HG03196 (cell line): Measurements from ENCODE around the gene FSTL5.

ENCODE experiments used
- ATAC-seq: cut with Tn5 transposase; IDR thresholded peaks from one replicate; pipeline ENCODE4 v1.9.1; 2021; ENCODE audit not compliant: unreplicated experiment

Gene FSTL5

DNA sequence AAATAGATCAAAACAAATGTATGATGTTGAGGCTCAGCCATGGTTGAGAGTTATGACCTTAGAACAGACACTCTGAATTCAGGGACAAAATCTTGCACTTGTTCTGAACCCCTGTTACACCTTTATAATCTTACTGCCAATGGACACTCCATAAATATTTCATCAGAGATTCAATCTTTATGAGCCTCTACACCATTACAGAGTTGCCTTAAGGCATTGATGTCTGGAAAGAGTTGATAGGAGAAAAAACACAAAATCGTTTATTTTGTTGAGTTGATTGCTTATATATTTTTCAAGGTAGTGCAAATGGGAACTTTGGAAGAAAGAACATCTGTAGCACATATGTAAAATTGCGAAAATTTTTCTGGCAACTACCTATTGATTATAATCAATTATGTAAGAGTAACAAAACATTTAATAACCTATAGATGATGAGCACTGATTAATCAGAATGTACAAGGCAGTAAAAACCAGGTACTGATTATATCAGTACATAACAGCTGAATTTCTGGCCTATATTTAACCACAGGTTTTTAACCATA, 568.5 kb downstream of the FSTL5 start:
- no peak for ATAC-seq

DNA sequence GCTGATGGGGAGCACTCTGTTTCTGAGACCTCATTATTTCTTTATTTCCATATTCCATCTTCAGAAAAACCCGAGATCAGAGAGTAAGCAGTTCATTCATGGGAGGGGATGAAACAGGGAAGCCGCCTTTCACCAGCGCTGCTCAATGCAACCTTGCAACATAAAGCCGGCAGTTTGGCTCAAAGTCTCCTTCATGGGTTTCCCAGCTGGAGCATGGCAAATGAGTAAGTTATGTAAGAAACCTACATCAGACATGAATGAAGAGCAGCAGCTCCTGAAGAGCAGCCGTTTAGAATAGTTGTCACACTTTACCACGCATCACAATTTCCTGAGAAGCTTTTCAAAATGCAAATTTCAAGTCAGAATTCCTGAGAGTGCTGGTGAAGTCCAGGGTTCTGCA, 578.8 kb downstream of the FSTL5 start:
- no peak for ATAC-seq

DNA sequence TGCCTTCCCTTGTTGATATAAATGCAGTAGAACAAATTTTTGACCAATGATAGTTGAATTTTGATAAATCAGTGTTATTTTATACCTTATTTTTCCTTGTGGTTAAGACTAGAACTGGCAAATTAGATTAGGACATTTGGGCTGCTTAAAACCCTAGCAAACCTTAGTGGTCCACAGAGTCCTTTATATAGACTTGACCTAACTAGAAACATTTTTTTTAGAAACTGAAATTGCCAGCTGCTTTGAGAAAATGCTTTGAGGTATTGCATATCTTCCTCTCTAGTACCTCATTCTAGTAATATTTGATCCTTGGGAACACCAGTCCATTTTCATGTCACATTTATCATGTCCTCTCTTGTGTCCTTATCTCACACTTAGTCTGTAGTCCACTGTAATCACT, 580.3 kb downstream of the FSTL5 start:
- no peak for ATAC-seq

DNA sequence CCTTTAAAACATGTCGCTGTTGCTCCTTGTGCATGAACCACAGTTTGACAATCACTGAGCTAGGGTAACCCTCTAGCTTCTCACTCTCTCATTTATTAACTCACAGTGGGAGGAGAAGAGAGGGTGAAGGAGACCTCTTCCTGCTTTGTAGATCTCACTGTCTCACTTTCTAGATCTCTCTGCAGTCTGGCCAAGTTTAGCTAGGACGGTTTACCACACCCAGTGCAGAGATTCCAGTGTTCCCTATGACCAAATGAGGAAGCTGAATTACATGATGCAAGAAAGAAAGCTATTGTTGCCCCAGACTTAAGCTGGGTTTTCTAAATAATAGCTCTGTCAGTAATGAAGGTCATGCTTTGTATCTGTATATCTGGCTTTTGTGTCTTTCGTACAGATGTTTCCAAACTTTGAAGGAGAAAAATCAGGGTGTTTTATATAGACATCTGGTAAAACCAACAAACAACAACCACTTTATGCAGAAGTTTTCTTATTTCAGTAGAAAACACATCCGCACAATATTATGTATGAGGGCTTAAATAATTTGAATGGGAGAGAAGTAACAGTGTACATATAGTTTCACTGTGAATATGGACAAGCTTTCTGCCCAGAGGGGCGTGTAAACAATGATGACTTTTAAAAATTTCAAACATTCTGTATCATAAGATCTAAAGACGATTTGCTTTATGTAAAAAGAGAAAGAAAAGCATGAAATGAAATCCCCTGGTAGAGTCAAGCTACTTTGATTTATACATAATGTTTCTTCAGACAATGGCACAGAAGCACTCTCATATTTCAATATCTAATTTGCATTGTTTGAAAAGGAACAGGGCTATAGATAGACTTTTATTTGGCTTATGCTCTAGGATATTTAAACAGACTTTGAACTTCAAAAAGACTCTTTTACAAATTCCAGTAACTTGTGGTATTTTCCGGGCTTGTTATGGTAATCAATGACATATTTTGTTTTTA, 582.3 kb downstream of the FSTL5 start:
- peak; percentile 76 for ATAC-seq

DNA sequence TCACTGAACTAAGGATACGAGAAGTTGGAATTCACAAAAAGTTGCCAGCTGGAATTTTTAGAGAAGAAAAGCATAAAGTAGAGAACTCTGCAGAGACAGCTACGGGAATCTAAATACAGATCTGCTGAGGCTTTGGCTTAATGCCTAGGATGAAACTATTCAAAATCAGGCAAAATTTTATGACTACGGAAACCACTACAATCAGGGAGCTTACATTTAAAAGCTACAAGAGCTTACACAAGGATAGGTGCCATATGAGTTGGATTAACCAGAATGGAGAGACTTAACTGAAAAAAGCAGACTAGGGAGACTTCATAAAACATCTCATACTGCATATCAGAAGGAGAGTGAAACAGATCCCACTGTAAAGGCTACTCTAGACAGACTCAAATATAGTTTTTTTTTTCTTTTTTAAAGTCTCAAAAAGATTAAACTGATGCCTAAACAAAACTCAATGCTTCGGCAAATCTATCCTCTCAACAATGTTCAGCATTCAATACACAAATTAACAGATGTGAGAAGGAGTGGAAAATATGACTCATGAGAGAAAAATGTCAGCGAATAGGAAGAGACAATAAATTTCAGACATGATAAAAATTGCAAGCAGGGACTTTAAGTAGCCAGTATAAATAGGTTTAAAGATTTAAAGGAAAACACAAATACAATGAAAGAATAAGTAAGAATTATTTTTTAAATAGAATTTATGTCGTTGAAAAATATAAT, 586.1 kb downstream of the FSTL5 start:
- no peak for ATAC-seq

DNA sequence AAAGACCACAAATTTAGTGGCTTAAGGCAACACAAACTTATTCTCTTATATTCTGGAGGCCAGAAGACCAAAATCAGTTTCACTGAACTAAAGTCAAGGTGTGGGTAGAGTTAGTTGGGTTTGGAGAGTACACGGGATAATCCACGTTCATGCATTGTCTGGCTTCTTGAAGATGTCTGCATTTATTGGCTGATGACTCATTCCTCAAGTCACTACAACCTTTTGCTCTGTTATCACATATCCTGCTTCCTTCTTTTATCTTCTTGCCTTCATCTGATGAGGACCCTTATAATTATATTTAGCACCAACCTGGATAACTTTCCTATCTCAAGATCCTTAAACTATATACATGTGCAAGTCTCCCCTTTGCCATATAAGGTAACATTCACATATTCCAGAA, 590.0 kb downstream of the FSTL5 start:
- no peak for ATAC-seq

DNA sequence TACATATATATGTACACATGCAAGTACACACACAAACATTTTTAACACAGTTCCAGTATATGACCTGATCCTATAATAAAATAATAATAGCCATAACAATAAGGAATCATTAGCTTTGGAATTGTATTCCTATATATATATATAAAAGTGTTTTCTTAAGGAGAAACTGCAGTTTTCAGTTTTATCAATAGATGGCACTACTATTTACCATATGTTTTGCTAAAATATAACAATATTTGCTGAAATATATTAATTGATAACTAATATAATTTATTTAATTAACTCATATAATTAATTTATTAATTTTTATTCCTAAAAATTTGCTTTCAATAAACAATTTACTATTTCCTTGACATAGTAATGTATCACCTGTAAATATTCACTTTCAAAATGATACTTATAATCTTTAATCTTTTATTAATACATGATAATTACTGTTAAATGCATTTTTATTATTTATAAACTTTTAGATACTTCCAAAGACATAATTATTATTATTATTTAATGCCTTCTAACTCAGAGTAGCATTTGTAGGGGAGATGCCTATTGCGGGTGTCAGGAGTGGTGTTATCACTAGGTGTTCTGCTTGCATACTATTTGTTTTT, 599.5 kb downstream of the FSTL5 start:
- ATAC-seq, result no peak

DNA sequence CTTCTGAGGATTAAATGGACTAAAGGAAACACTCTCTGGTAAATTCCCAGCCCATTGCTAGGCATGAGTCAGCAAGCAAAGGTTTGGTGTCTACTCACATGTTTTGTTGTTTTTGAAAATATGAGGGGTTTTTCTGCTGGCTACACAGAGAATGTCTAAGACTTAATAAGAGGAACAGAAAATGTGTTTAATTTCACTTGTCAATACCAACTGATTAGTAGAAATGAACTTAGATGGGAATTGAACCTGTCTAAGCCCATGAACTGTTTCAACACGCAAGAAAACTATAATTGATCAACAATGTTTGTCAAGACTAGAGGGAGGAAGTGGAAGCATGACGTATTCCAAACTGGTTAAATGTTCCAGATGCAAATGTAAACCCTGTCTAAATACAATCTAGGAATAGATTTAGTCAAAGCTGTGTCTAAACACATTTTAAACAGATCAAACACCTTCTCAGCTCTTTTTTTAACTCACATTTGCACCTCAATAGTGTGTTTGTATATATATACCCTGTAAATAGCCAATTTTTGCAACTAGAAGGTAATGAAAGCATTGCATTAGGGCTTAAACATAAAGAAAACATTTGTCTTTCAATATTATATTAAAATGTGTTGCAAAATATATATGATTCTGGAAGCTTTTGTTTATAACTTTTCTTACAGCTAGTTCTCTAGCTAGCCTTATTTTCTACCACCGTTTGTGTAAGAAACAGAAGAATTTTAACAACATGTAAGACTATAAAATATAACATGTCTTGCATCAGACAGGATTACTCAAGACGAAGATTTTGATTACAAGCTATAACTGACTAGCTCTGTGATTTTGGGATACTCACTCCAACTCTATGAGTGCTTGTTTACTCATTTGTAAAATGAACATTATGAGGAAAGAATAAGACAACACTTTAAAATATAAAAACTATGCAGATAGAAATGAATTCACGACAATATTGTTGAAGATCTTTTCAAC, 607.8 kb downstream of the FSTL5 start:
- peak; percentile 89 for ATAC-seq

DNA sequence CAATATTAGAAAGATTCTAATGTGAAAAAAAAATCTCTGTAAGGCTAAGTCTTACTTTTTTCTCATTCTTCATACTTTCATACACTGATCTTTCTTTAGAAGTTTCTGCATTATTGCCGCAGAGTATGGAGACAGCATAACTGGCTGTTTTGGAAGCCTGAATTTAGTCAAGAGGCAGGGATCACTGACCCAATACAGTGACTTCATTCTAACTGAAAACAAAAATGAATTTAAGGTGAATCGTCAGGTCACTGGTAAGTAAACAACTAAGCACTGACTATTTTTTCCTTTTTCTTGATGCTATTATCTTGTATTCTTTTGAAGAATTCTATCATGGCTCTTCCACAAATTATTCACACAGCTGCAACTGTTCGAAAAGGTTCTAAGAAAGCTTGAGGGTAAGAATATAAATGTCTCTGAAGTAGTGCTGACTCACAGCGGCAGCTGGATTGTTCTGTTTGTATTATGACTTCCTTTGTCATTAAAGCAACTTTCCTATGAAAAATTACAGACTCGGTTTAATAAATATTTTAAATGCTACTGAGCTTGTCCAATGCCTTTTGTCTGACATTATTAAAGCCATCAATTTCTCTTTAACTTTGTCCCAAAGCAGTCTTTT, 609.3 kb downstream of the FSTL5 start:
- no peak for ATAC-seq

DNA sequence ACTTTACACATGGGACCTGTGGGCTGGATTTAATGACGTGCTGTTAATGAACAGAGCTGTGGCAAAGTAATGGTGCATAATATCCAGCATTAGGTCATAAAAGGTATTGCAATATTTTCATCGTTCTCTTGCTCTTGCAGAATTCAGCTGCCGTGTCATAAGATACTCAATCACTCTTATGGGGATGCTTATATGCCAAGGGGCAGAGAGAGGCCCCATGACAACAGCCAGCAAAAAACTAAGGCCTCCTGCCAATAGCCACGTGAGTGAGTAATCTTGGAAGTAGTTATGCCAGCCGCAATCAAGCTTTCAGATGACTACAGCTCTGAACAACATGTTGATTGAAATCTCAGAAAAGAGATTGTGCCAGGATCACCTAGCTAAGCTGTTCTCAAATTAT, 616.9 kb downstream of the FSTL5 start:
- no peak for ATAC-seq

DNA sequence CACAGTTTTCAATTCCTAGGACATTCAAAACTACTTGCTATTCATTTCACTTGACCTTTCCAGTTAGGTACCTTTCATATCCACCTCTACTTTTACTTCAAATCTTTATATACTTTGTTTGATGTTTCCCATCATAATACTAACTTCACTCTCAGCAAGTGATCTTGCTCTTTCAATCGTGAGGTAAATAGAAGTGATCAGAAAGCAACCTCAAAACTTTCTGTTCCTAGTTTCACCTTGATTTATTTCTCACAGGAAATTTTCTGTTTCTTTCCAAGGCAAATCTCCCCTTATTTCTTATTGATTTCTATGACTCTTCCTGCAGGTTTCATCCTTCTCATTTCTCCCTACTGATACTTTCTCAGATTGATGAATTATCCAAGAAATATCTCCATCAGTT, 623.5 kb downstream of the FSTL5 start:
- ATAC-seq, result no peak

DNA sequence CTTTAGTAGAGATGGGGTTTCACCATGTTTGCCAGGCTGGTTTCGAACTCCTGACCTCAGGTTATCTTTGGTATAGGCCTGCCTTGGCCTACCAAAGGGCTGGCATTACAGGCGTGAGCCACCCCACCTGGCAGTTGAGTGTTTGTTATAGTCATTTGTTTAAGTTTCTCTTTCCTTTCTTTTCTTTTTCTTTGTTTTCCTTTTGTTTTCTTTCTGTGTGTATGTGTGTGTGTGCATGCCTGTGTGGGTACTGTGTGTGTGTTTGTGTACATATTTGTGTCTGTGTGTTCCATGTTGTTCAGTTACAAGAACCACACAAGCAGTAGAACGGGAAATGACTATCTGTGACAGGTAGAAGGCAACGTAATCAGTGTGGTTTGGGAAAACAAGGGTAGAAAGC, 624.9 kb downstream of the FSTL5 start:
- no peak for ATAC-seq

DNA sequence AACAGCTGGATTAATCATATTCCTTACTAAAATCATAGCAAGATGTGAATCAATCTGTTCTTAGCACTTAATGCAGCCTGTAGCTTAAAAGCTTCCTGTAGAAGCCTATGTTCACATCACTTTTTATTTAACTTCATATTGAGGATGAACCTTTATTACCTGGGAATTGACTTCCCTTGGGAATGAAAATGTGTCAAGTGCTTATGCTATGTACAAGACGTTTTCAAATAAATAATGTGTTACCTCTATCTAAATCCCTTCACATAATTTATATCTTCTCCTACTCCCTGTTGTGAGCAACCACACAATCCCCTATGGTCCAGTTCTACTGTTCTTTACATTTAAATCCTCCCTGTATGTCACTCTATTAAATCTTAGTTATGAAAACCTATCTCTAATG, 633.1 kb downstream of the FSTL5 start:
- ATAC-seq, result no peak

DNA sequence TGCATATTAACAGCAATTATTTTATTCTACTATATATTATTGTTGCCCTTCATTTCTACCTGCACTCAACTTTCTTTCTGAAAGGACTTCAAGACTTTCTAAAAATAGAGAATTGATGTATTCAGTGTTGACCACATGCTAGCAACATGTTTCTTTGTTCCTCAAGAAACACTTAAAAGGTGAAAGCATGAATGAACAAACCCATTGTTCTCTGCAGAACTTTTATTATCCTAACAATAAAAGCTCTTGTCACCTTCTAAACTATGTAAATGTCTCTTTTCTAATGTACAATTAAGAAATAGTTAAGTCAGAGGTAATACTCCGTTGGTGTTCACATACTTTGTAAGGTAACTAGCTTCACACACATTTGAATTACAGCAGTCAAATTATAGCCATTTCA, 638.7 kb downstream of the FSTL5 start:
- no peak for ATAC-seq

DNA sequence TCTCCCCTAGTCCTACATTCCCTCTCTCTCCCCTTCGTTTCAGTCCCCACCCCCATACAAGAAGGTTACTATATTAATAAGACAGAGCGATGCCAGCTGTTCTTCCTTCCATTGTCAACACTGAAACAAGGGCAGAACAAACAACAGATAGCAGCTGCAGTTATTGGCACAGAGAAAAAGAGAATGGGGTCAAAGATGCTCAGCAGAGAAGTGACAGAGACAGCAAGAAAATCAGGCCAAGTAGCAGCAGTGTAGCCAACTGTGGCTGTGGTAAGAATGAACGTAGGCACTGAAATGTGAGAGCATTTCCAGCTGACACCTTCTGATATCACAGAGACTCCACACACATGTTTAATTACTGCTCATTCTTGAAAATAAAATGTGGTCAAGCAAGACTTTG, 641.8 kb downstream of the FSTL5 start:
- ATAC-seq, result no peak

DNA sequence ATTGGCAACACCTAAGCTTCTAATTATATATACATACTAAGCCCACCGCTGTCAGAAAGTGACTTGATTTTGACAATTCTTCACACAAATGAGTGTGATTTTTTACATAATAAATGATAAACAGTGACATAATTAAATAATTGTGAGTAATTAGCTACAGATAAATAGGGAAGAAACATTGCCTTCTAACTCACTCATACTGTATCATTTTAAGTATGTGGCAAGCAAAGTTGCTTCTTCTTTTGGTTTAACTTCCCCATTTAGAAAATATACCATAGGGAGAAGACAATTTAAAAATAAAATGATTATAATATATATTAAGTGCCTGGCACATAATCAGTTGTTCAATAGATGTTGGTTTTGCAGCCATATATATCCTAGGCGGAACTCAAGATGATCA, 644.2 kb downstream of the FSTL5 start:
- no peak for ATAC-seq

DNA sequence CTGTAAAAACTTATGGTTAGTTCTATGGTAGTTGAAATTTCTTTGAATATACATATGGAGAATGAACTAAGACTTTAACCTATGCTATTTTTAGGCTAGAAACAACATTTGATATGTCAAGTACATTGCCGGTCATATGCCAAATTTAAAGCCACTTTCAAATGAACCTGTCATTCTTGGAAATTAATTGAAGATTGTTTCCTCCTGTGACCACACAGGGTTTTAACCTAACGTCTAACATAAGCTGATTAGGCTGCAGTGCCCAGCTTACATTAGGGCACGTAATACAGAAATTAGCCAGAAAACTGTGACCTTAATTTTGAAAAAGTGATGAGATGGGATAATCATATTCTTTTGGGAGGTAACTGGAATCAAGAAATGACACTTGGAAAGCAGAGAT, 645.9 kb downstream of the FSTL5 start:
- ATAC-seq, result no peak

DNA sequence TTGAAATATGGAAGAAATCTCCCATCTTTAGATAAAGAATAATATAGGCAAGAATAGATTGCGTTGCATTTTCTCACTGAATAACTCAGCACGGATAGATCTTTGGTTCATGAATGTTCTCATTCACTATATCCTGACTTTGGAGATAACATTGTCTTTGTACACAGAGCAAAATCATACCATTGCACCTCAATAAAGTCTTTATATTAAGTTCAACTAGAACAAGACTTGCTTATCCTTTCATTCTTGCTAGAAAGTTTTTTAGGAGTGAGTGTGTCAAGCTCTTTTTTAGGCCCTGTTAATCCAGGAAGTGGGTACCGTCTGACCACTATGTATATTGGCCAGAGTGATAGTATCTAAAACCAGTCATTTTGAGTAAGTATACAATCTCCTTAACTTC, 658.7 kb downstream of the FSTL5 start:
- no peak for ATAC-seq

DNA sequence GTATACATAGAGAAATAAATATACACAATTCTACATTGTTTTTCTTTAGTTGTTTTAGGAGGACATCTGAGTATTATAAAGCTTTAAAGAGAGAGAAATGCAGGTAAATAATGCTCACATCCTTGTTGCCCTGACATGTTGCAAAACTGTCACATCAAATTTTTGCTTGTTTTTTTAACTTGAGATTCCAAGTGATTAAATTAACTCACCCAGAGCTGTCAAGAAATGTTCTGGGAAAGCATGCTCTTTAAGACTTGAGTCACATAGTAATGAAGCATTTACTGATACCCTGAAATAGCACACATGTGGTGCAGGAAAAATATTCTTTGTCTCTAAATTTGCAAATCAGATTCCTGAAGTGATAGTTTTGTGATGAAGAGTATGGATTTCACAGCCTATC, 665.6 kb downstream of the FSTL5 start:
- no peak for ATAC-seq

DNA sequence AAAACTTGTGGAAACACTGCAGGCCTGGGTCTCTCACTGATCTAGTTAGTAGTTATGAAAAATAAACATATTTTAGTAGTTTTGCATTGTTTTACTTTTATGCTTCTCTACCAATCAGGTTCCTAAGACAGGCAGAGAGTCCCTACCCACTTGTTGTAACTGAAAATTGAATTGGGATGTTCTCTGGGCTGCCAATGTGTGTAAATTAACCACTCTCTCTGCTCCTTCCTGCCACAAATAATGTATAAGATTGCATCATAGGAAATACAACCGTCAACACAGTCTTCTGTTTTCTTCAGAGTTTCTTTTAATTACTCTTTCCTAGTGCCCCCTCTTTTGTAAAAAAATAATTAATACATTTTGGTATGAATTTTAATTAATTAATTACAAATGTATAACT, 677.3 kb downstream of the FSTL5 start:
- no peak for ATAC-seq
